Ishikawa (cell line): Measurements from ENCODE around the gene CDK5.

Experiments used
- CEBPB ChIP-seq: IDR thresholded peaks from 2 replicates; pipeline ENCODE4 v1.6.1; 2012
- CREB1 ChIP-seq: IDR thresholded peaks from 2 replicates; pipeline ENCODE4 v1.6.1; 2012; ENCODE audit warnings: low read depth
- EGR1 ChIP-seq: IDR thresholded peaks from 2 replicates; pipeline ENCODE4 v1.6.1; 2012
- EP300 ChIP-seq: IDR thresholded peaks from 2 replicates; pipeline ENCODE4 v1.6.1; 2012; ENCODE audit warnings: borderline replicate concordance
- FOXM1 ChIP-seq: IDR thresholded peaks from 2 replicates; pipeline ENCODE4 v1.6.1; 2012; ENCODE audit warnings: low read depth, borderline replicate concordance
- NFIC ChIP-seq: IDR thresholded peaks from 2 replicates; pipeline ENCODE4 v1.6.1; 2012
- RAD21 ChIP-seq: IDR thresholded peaks from 2 replicates; pipeline ENCODE4 v1.6.1; 2012; ENCODE audit warnings: low read depth
- TAF1 ChIP-seq: IDR thresholded peaks from 2 replicates; pipeline ENCODE4 v1.6.1; 2012; ENCODE audit warnings: low read depth, mild to moderate bottlenecking
- TCF12 ChIP-seq: IDR thresholded peaks from 2 replicates; pipeline ENCODE4 v1.6.1; 2012; ENCODE audit warnings: low read depth
- TEAD4 ChIP-seq: IDR thresholded peaks from 2 replicates; pipeline ENCODE4 v1.6.1; 2012
- YY1 ChIP-seq: IDR thresholded peaks from 2 replicates; pipeline ENCODE4 v1.6.1; 2012; ENCODE audit warnings: low read depth
- ZBTB7A ChIP-seq: IDR thresholded peaks from 2 replicates; pipeline ENCODE4 v1.6.1; 2012; ENCODE audit warnings: low read depth
- TF ChIP-seq, protein P1 (sequence below): IDR thresholded peaks from 2 replicates; pipeline ENCODE4 v1.6.1; 2012; ENCODE audit warnings: low read depth, mild to moderate bottlenecking
- TF ChIP-seq, protein P2 (sequence below): IDR thresholded peaks from 2 replicates; pipeline ENCODE4 v1.6.1; 2012
- TF ChIP-seq, protein P3 (sequence below): IDR thresholded peaks from 2 replicates; pipeline ENCODE4 v1.6.1; 2012

The CDK5 gene

DNA sequence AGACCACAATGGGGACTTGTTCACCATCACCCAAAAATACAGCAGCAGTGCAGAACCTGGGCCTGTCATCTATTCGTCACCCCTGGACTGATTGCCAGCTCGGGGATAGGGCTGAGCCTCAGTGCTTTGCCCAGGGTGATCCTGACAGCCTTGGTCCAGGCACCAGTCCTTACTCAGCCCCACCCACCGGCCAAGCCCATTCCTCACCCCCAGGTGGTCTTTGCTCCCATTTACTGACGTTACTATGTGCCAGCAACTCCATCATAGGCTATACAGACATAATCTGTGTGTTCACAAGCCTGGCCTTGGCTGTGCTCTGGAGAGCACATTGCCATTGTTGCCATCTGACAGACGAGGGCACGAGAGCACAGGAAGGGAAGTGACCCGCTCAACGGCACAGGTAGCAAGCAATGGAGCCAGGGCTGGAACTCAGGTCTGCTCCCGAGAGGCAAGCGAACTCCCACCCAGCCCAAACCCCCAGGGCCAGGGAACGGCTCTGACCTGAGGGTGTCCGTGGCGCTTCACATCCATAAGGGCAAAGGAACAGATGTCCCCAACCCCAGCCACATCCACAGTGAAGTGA is 40.2 kb downstream of the CDK5 start:
- TF ChIP-seq RAD21, result no peak
- TF ChIP-seq FOXM1, result no peak
- no peak for TF ChIP-seq EGR1
- TF ChIP-seq, protein P1, sequence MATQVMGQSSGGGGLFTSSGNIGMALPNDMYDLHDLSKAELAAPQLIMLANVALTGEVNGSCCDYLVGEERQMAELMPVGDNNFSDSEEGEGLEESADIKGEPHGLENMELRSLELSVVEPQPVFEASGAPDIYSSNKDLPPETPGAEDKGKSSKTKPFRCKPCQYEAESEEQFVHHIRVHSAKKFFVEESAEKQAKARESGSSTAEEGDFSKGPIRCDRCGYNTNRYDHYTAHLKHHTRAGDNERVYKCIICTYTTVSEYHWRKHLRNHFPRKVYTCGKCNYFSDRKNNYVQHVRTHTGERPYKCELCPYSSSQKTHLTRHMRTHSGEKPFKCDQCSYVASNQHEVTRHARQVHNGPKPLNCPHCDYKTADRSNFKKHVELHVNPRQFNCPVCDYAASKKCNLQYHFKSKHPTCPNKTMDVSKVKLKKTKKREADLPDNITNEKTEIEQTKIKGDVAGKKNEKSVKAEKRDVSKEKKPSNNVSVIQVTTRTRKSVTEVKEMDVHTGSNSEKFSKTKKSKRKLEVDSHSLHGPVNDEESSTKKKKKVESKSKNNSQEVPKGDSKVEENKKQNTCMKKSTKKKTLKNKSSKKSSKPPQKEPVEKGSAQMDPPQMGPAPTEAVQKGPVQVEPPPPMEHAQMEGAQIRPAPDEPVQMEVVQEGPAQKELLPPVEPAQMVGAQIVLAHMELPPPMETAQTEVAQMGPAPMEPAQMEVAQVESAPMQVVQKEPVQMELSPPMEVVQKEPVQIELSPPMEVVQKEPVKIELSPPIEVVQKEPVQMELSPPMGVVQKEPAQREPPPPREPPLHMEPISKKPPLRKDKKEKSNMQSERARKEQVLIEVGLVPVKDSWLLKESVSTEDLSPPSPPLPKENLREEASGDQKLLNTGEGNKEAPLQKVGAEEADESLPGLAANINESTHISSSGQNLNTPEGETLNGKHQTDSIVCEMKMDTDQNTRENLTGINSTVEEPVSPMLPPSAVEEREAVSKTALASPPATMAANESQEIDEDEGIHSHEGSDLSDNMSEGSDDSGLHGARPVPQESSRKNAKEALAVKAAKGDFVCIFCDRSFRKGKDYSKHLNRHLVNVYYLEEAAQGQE, result no peak
- TF ChIP-seq TAF1, result no peak
- TF ChIP-seq, protein P2, sequence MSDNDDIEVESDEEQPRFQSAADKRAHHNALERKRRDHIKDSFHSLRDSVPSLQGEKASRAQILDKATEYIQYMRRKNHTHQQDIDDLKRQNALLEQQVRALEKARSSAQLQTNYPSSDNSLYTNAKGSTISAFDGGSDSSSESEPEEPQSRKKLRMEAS, result no peak
- TF ChIP-seq CREB1, result no peak
- no peak for TF ChIP-seq NFIC
- no peak for TF ChIP-seq TEAD4
- TF ChIP-seq EP300, result no peak
- TF ChIP-seq, protein P3, sequence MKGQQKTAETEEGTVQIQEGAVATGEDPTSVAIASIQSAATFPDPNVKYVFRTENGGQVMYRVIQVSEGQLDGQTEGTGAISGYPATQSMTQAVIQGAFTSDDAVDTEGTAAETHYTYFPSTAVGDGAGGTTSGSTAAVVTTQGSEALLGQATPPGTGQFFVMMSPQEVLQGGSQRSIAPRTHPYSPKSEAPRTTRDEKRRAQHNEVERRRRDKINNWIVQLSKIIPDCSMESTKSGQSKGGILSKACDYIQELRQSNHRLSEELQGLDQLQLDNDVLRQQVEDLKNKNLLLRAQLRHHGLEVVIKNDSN, result no peak
- no peak for TF ChIP-seq TCF12
- no peak for TF ChIP-seq ZBTB7A

DNA sequence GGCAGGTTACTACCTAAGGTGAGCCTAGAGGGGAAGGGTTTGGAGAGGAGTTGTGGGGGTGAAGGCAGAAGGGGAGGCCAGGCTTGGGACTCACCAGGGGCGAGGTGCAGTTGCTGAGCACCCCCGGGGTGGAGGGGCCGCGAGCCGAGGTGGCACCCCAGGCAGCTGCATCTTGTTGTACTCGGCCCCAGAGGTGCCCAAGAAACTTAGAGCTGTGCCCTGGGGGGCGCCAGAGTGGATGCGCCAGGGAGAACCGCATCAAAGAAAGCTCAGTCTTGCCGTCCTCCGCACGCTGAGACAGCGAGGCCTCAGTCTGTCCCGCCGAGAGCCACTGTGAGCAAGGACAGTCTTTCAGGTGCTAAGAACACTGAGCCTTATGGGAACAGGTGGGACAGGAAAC is 40.8 kb downstream of the CDK5 start:
- TF ChIP-seq ZBTB7A (no peak), EP300 (no peak), TEAD4 (no peak), EGR1 (no peak), YY1 (no peak), CEBPB (no peak), CREB1 (no peak), RAD21 (no peak), TCF12 (no peak), FOXM1 (no peak), NFIC (no peak), TAF1 (no peak)
- TF ChIP-seq, protein P1, result no peak
- TF ChIP-seq, protein P2, result no peak
- TF ChIP-seq, protein P3, result no peak

DNA sequence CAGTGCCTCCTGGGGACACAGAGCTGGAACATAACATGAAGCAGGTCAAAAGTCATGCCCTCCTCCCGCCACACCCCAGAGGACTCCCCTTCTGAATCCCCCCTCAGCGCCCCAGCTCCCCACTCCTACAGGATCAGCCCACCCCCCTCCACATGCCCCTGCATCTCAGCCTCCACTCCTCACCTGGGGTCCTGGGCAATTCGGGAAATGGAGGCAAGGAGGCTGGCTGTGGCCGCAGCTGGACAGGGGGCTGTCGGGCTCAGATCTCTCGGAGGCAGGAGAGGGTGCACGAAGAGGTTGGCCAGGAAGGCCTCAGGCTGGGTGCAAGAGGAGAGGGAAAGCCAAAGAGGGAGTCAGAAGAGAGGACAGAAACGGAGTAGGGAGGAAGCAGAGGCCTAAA is 41.2 kb downstream of the CDK5 start:
- no peak for TF ChIP-seq EP300
- no peak for TF ChIP-seq CEBPB
- TF ChIP-seq TAF1, result no peak
- TF ChIP-seq NFIC, result no peak
- no peak for TF ChIP-seq YY1
- TF ChIP-seq, protein P2, result no peak
- no peak for TF ChIP-seq TCF12
- TF ChIP-seq, protein P3, result no peak
- TF ChIP-seq FOXM1, result no peak
- no peak for TF ChIP-seq RAD21
- TF ChIP-seq TEAD4, result no peak
- TF ChIP-seq, protein P1, result no peak

DNA sequence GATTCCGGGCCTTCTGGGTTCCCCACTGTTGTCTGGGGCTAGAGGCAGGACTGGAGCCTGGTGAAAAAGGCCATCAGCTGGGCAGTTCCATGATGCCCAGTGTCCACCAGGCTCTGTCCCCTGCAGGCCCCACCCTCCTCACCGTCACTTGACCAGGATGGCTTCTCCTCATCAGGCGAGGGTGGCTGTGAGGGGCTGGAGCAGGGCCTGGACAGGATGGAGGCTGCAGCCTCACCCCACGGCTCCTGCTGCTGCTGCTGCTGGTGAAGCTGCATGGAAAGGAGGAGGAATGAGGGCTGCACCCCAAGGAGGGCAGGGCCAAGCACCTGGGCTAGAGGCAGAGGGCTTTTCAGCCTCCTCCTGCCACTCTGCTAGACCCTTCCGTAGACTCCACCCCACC is 41.7 kb downstream of the CDK5 start:
- TF ChIP-seq TCF12, result no peak

DNA sequence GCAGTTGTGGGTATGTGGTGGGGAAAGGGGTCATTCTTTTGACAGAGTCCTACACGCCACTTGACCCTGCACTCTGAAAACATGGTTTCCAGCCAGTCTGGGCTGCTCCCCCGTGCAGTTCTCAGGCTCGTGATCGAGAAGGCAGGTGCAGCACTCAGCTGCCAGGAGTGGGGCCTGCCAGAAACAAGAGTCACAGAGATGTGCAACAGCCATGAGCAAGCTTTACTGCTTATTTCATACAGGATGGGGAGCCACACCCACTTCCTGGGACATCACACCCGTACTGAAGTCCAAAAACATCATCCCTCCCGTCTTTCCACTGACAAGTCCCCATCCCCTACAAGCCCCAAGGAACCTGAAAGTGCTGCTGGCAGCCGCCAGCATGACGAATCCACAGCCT is 42.7 kb downstream of the CDK5 start:
- TF ChIP-seq CEBPB (no peak), TEAD4 (no peak), CREB1 (no peak), TAF1 (no peak), FOXM1 (no peak), YY1 (no peak), RAD21 (no peak), NFIC (no peak), EP300 (no peak), ZBTB7A (no peak), TCF12 (no peak), EGR1 (no peak)
- TF ChIP-seq, protein P3, result no peak
- TF ChIP-seq, protein P1, result no peak
- TF ChIP-seq, protein P2, result no peak
